ENCODE measurements around the gene RCBTB2.

RCBTB2 gene

DNA sequence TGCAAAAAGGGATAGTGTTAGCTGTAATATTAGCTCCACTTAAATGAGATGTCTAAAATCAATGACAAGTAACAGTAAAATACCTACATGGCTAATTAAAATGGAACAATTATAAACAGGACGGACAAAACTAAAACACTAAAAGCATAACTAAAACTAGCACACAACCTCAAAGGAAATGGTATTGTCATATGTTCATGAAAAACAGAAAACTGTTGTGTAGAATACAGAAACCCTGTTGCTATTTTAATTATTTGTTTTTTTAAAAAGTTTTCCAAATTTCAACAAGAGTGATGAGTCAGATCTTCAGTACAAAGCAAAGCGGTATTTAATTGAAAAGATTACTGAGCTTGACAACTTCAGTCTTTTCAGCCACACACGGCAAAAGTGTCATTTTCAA, 4.2 kb downstream of the RCBTB2 start:
- no peak for DNase-seq

- DNase-seq = no peak
Observed at GRCh38 chr13:48527955-48528354, 4.9 kb downstream of the RCBTB2 start.

DNA sequence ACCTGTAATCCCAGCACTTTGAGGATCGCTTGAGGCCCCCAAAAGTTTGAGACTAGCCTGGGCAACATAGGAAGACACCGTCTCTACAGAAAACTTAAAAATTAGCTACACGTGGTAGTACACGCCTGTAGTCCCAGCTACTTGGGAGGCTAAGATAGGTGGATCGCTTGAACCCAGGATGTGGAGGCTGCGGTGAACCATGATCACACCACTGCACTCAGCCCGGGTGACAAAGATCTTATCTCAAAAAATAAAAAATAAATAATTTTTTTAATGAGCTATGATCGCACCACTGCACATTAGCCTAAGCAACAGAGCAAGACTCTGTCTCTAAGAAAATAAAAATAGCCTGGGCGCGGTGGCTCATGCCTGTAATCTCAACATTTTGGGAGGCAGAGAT, 6.6 kb downstream of the RCBTB2 start:
- DNase-seq = no peak

DNA sequence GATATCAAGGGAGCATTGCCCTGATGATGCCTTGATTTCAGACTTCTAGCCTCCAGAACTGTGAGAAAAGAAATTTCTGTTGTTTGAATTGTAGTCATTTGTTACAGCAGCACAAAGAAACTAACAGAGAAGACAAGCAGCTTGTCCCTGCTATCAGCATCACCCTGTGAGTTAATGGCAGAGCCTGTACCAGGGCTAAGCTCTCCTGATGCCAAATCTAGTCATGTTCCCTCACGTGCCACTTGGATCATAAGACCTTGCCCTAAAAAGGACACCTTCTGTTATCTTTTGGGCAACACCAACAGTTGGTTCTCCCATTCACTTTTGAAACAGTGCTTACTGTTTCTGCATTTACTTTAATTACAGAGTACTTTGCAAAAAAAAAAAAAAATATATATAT, 14.8 kb downstream of the RCBTB2 start:
- no peak for DNase-seq

- no peak for DNase-seq
Observed at GRCh38 chr13:48515732-48516131, 17.1 kb downstream of the RCBTB2 start.

DNA sequence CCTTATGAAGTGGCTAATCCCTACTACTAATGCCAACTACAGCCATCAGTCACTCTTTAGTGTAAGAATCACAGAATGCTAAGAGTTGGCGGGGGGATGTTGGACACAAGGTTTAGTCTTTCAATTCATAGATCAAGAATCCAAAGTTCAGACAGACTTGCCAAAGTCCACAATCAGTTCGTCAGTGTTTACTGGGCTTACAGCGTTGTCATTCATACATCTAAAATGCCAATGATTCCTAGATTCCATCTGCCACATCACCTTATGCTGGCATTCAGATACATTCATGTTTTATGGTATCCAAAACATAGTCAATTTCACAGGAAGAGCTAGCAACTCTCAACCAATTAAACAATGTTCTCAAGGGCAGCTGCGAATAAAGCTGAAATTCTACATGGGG, 18.1 kb downstream of the RCBTB2 start:
- no peak for DNase-seq

DNA sequence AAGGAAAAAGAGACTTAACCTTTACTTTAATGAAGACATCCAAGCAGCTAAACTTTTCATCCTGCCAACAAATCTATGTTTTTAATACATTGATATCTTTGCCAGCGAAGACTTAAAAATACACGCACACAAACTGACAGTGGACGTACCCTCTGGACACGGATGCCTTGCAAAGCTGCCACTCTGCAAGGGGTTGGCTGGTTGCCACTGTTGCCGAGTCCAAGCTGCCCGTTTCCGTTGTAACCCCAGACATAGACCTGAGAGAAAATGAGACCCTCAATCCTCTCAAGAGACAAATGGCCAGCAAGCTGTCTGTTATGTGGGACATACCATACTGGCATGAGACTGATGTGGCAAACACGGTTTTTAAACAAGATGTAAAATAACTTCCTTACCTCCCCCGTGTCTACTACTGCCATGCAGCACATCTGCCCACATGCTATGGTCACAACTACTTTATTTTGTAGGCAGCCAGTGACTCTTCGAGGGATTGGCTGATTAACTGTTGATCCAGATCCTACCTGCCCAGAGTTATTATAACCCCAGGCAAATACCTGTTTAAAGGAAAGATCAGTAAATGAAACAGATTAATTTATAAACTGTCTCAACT, 21.2 kb downstream of the RCBTB2 start:
- DNase-seq = no peak

GRCh38 chr13:48510698-48511097, 22.2 kb downstream of the RCBTB2 start:
- DNase-seq = no peak

DNA sequence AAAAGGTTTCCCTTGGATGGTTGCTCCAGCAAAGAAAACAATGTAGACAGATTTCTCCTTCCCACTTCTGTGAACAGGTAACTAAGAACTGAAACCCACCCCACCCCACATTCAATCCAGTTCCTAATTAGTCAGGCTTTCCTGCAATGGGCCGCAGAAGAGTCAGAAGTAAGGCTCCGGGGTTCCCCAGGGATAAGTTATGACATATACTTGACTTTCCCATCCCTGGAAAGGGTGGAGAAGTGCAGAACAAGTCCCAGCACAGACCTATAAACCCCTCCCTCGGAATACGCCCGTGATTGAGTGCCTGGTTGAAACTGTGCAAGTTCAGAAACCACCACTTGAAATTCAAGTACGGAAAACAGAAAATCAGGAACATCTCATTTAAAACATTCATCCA, 24.9 kb downstream of the RCBTB2 start:
- DNase-seq = no peak

DNA sequence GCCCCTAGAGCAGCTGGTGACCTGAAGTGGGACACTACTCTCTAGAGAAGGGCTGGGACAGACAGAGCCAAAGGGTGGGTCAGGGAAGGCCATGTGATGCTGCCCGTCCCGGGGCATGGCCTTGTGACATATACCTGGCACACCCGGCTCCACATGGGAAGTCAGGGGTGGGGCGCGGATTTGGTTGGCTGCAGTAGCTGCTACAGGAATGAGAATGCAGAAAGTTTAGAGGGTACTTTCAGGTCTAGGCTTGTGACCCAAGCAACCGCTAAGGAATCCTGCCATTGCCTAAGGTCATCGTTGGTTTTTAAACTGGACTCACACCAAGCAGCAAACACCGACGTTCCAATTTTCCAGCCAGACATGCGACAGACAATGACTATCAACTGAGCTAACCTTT, 25.9 kb downstream of the RCBTB2 start:
- DNase-seq = no peak

GRCh38 chr13:48506092-48506701, 26.7 kb downstream of the RCBTB2 start:
- DNase-seq = no peak

- no peak for DNase-seq
Observed at GRCh38 chr13:48505597-48506091, 27.2 kb downstream of the RCBTB2 start.

- DNase-seq = no peak
Observed at GRCh38 chr13:48505012-48505411, 27.9 kb downstream of the RCBTB2 start.

DNA sequence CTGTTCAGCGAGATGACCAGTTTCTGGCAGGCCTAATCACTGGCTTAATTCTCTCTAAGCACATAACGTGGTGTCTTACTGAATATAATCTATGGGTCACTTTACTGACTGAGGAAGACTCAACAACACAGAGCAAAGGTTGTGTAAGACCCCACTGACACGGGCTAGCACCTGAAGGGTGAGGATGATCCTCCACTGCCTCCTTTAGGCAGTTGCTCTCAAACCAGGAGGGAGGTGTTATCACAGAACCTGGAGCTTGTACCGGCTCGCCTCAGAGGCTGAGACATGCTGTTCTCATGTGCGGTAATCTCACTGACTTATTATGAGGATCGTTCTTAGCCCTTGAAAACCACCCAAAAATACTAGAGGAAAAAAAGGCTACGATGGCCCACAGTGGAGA, 28.3 kb downstream of the RCBTB2 start:
- DNase-seq = no peak

- DNase-seq = no peak
Observed at GRCh38 chr13:48502601-48503319, 30.1 kb downstream of the RCBTB2 start.

- no peak for DNase-seq
Observed at GRCh38 chr13:48501705-48502104, 31.2 kb downstream of the RCBTB2 start.

DNA sequence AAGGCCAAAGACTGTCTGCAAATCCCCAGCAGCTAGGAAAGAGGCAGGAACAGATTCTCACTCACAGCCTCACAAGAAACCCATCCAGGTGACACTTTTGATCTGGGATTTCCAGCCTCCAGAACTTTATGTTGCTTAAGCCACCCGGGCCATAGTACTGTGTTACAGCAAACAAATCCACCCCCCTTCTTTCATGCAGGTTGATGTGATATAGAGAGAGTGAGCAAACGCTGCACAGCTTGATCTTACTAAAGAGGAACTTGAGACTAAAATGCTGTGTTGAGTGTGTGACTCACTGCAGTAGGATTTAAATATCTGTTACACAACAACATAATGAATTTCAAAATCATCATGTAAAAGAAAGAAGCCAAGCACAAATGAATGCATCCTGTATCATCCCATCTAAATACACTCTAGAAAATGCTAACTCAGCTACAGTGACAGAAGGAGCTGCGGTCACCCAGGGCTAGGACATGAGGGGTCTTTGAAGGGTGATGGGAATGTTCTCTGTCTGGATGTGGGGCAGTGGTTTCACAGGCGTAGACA, 32.2 kb downstream of the RCBTB2 start:
- DNase-seq = no peak

GRCh38 chr13:48497669-48498068, 35.2 kb downstream of the RCBTB2 start:
- DNase-seq = no peak

- DNase-seq = no peak
Observed at GRCh38 chr13:48496271-48497161, 36.4 kb downstream of the RCBTB2 start.

- no peak for DNase-seq
Observed at GRCh38 chr13:48494874-48495273, 38.0 kb downstream of the RCBTB2 start.

DNA sequence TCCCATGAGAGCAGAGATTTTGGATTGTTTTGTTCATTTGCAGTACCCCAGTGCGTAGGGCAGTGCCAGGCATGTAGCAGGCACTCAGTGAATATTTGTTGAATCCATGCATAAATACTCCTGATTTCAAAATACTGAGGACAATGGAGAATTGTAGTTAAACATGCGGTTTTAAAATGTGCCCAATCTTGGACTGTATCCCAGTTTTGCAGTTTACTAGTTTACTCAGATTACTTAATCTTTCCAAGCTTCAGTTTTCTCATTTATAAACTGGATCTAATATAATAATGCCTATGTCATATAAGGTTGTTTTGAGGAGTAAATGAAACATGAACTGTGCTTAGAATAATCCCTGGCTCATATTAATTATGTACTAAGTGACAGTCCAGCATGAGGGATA, 39.0 kb downstream of the RCBTB2 start:
- DNase-seq = no peak

GRCh38 chr13:48493066-48493765, 39.7 kb downstream of the RCBTB2 start:
- no peak for DNase-seq
